Progenitor cell of endocrine pancreas (in vitro differentiated cells): Measurements from ENCODE around the gene PICALM. TPM values are rescaled to one million over a fixed set of nuclear protein-coding genes. Genes with fewer than 3 reads are reported as not detected.

Source experiments
- DNase-seq: peaks from one replicate; pipeline ENCODE4 v3.0.0; 2021; ENCODE audit warnings: low spot score; ENCODE audit not compliant: unreplicated experiment
- H3K27ac Mint-ChIP-seq: 2 replicates; pipeline ENCODE4 v1.8.0; 2021; ENCODE audit warnings: mild to moderate bottlenecking, moderate library complexity, mixed read lengths
- H3K27me3 Mint-ChIP-seq: 2 replicates; pipeline ENCODE4 v1.8.0; 2021; ENCODE audit warnings: mixed read lengths
- H3K36me3 Mint-ChIP-seq: 2 replicates; pipeline ENCODE4 v1.8.0; 2022; ENCODE audit warnings: mixed read lengths; ENCODE audit not compliant: insufficient read depth
- H3K4me1 Mint-ChIP-seq: 2 replicates; pipeline ENCODE4 v1.8.0; 2021; ENCODE audit warnings: low read depth, mixed read lengths
- H3K4me3 Mint-ChIP-seq: 2 replicates; pipeline ENCODE4 v1.8.0; 2021; ENCODE audit warnings: low read depth, mild to moderate bottlenecking, moderate library complexity, mixed read lengths
- H3K9me3 Mint-ChIP-seq: 2 replicates; pipeline ENCODE4 v1.8.0; 2021; ENCODE audit warnings: low read depth, mixed read lengths
- total RNA-seq: library from RNA; stranded (reverse); gene quantifications from 2 replicates; pipeline ENCODE4 v1.2.1, GENCODE V29; 2021
- TF ChIP-seq, protein P1 (sequence below): fragments of 200-600 bp; sonication (generic); IDR thresholded peaks from one replicate; pipeline ENCODE4 v1.5.0; 2021; ENCODE audit warnings: antibody characterized with exemption, mild to moderate bottlenecking; ENCODE audit not compliant: unreplicated experiment

Gene PICALM
- total RNA-seq, 1 donor from 2014 or later, result 133 TPM

DNA sequence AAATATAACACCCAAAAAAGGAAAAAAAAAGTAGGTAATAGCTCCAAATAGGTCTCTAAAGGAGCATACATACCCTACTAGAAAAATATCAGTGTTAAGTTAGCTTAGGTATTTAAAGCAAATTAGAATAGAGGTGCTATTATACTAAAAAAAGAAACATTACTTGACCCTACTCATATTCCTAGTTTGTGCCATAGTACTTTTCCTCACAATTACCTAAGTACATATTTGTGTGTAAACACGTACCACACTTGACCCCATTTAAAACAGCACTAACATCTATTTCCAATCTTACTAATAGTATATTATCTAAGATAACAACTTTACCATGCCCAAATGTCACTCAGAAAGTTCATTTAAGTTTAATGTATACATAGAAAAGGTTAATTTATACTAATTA lies 57.7 kb downstream of the PICALM start:
- TF ChIP-seq, protein P1, sequence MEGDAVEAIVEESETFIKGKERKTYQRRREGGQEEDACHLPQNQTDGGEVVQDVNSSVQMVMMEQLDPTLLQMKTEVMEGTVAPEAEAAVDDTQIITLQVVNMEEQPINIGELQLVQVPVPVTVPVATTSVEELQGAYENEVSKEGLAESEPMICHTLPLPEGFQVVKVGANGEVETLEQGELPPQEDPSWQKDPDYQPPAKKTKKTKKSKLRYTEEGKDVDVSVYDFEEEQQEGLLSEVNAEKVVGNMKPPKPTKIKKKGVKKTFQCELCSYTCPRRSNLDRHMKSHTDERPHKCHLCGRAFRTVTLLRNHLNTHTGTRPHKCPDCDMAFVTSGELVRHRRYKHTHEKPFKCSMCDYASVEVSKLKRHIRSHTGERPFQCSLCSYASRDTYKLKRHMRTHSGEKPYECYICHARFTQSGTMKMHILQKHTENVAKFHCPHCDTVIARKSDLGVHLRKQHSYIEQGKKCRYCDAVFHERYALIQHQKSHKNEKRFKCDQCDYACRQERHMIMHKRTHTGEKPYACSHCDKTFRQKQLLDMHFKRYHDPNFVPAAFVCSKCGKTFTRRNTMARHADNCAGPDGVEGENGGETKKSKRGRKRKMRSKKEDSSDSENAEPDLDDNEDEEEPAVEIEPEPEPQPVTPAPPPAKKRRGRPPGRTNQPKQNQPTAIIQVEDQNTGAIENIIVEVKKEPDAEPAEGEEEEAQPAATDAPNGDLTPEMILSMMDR, result no peak
- Mint-ChIP-seq H3K27ac (no peak overlapping the region), H3K4me1 (peaks cover 10% of the 10 kb centered on the region), H3K27me3 (no peaks in the 10 kb centered on the region), H3K9me3 (no peaks in the 10 kb centered on the region), H3K4me3 (no peak overlapping the region), H3K36me3 (peaks cover 28% of the 10 kb centered on the region)
- no peak for DNase-seq

DNA sequence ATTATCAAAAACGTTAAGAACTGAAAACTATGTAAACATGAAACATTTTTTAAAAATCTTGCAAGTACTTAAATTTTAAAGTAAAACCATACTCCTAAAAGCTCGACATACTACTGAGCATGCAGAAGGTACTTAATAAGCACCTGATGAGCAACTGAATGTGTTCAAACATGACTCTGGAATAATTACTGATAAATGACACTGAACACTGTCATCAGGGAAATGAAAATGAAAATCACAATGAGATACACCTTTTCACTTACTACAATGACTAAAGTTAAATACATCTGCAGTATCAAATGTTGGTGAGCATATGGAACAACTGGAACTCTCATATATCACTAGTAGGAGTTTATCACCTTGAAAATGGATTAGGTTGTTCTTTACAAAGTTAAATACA lies 65.2 kb downstream of the PICALM start:
- Mint-ChIP-seq H3K4me1 (peaks cover 10% of the 10 kb centered on the region), H3K27ac (no peak overlapping the region), H3K4me3 (no peak overlapping the region), H3K27me3 (no peaks in the 10 kb centered on the region), H3K9me3 (no peaks in the 10 kb centered on the region), H3K36me3 (peaks cover 23% of the 10 kb centered on the region)
- DNase-seq, result no peak
- TF ChIP-seq, protein P1, result no peak

DNA sequence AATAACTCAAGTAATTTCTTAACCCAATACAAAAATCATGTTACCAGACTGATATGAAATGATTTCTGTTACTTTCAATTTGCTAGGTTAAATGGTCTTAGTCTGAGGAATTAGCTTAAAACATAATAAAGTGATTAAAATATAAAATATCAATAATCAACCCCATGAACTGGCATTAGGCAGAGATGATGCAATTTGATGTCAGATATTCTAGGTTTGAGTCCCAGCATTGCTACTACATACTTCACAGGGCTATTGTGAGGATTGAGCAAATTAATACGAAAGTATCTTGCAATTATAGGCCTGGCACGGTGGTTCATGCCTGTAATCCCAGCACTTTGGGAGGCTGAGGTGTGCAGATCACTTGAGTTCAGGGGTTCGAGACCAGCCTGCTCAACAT lies 66.5 kb downstream of the PICALM start:
- no peak overlapping the region for H3K4me3 Mint-ChIP-seq
- DNase-seq, result no peak
- H3K27ac Mint-ChIP-seq, result no peak overlapping the region
- no peaks in the 10 kb centered on the region for H3K9me3 Mint-ChIP-seq
- H3K4me1 Mint-ChIP-seq, result peaks cover 10% of the 10 kb centered on the region
- TF ChIP-seq, protein P1, result no peak
- no peaks in the 10 kb centered on the region for H3K27me3 Mint-ChIP-seq
- peaks cover 20% of the 10 kb centered on the region for H3K36me3 Mint-ChIP-seq

DNA sequence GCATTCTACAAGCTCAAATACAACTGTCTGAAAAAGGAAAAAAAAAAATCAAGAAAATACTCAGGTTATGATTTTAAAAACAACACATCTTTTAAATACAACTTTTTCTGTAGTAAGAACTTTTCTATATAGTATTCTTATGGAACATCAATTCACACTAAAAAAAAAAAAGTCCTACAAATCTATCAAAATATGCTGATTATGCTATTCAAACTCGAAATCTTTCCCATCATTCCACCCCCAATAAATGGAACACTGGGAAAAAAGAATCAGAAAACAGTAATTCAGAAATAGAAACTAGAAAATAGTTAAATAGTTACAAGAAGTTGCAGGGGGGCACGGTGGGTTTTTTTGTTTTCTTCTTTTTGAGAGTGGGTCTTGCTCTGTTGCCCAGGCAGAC lies 77.4 kb downstream of the PICALM start:
- Mint-ChIP-seq H3K4me1 (no peaks in the 10 kb centered on the region), H3K27ac (no peak overlapping the region), H3K27me3 (no peaks in the 10 kb centered on the region), H3K4me3 (no peak overlapping the region), H3K9me3 (no peaks in the 10 kb centered on the region), H3K36me3 (peaks cover 7% of the 10 kb centered on the region)
- TF ChIP-seq, protein P1, result no peak
- DNase-seq, result no peak

DNA sequence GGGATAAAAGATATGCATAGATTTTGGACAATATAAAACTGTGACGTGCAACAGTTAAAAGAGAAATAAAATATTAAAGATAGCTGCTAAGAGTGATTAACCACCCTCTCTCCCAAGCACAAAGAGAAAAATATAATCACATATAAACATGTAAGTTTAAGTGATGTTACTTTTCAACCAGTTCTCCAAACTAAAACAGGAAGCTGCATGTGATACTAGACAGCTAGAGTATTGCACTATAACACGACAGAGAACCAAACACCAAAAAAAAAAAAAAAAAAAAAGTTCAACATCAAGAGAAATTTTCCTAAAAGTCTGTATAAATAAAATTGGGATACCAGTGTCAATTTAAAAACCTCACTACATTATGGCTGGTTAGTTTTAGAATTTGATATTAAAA lies 79.1 kb downstream of the PICALM start:
- no peaks in the 10 kb centered on the region for H3K27me3 Mint-ChIP-seq
- no peaks in the 10 kb centered on the region for H3K4me1 Mint-ChIP-seq
- H3K4me3 Mint-ChIP-seq, result no peak overlapping the region
- no peak for DNase-seq
- TF ChIP-seq, protein P1, result no peak
- H3K36me3 Mint-ChIP-seq, result peaks cover 9% of the 10 kb centered on the region
- no peak overlapping the region for H3K27ac Mint-ChIP-seq
- H3K9me3 Mint-ChIP-seq, result no peaks in the 10 kb centered on the region
